ENCODE results near the gene CHMP4A. TPM values are rescaled to one million over a fixed set of nuclear protein-coding genes. Genes with fewer than 3 reads are reported as not detected.

The CHMP4A gene
- total and polyA plus RNA-seq, 2 of the 13 experiments (the other 11 are each of a cell fraction or from before 2014, with no cell fraction given) = 83.6 to 113 TPM

- TF ChIP-seq, protein P1, sequence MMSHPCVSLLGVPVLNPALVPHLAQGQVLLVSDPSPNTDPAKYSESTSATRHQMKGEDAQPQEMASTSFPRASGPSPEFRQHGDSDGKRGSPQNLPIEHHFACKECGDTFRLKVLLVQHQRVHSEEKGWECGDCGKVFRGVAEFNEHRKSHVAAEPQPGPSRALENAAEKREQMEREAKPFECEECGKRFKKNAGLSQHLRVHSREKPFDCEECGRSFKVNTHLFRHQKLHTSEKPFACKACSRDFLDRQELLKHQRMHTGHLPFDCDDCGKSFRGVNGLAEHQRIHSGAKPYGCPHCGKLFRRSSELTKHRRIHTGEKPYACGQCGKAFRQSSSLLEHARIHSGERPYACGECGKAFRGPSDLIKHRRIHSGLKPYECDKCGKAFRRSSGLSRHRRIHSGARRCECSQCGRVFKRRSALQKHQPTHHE (CRISPR knock-in tag; IDR thresholded peaks at IDR 0.05; ENCODE audit: borderline replicate concordance) = peak; percentile 97
- TF ChIP-seq ZNF546 (CRISPR knock-in tag; conservative IDR thresholded peaks at IDR 0.05) (peak; percentile 99), ZNF142 (CRISPR knock-in tag; IDR thresholded peaks at IDR 0.05) (peak; percentile 96), TFDP2 (CRISPR knock-in tag; IDR thresholded peaks at IDR 0.05) (peak; percentile 89), NR2F1 (CRISPR knock-in tag; IDR thresholded peaks at IDR 0.05) (peak; percentile 5 to 44; a peak in 3 of 4 replicates), TP53 (CRISPR knock-in tag; conservative IDR thresholded peaks at IDR 0.05) (no peak; the same call in none of the 2 replicates), ZNF354B (CRISPR knock-in tag; IDR thresholded peaks at IDR 0.05) (peak; percentile 98), ZNF296 (CRISPR knock-in tag; conservative IDR thresholded peaks at IDR 0.05) (no peak), ZNF850 (CRISPR knock-in tag; conservative IDR thresholded peaks at IDR 0.05) (no peak), FOXA3 (CRISPR knock-in tag; IDR thresholded peaks at IDR 0.05) (peak; percentile 92), NCOA5 (CRISPR knock-in tag; IDR thresholded peaks at IDR 0.05) (no peak; the same call in 1 of the 2 replicates), RBM22 (optimal IDR thresholded peaks at IDR 0.05; ENCODE audit: low read length) (peak; percentile 99), JARID2 (CRISPR knock-in tag; IDR thresholded peaks at IDR 0.05; ENCODE audit: insufficient replicate concordance) (peak; percentile 98), ZSCAN31 (CRISPR knock-in tag; IDR thresholded peaks at IDR 0.05; ENCODE audit: low read depth) (peak; percentile 89; the same call in 1 of the 2 replicates), MEIS2 (CRISPR knock-in tag; IDR thresholded peaks at IDR 0.05) (peak; percentile 99), SP140L (CRISPR knock-in tag; IDR thresholded peaks at IDR 0.05; ENCODE audit: borderline replicate concordance) (peak; percentile 90; the same call in 1 of the 2 replicates), KLF6 (CRISPR knock-in tag; IDR thresholded peaks at IDR 0.05) (peak; percentile 98), MATR3 (CRISPR knock-in tag; IDR thresholded peaks at IDR 0.05) (no peak), MXD3 (CRISPR knock-in tag; IDR thresholded peaks at IDR 0.05) (peak; percentile 97), AHR (CRISPR knock-in tag; IDR thresholded peaks at IDR 0.05) (peak; percentile 99), CREB1 (IDR thresholded peaks at IDR 0.05) (peak; percentile 95), CREB1 (CRISPR knock-in tag; IDR thresholded peaks at IDR 0.05) (no peak)
Observed at GRCh38 chr14:24215495-24216344, 2.4 kb upstream of the CHMP4A start, which contains the start of gene MDP1 (continued).

Data from HepG2 (cell line).